HEK293T (cell line): ENCODE results near the gene LIMS2.

Experiments
- BHLHE40 ChIP-seq: fragments of 450-650 bp; IDR thresholded peaks from 2 replicates; pipeline ENCODE4 v1.6.1; 2016; ENCODE audit warnings: mild to moderate bottlenecking, moderate library complexity, borderline replicate concordance
- CTBP1 ChIP-seq: fragments of 450-650 bp; IDR thresholded peaks from 2 replicates; pipeline ENCODE4 v1.6.1; 2016; ENCODE audit warnings: borderline replicate concordance
- ELF4 ChIP-seq: fragments of 450-650 bp; IDR thresholded peaks from 2 replicates; pipeline ENCODE4 v1.6.1; 2017; ENCODE audit warnings: antibody characterized with exemption
- FOXA1 ChIP-seq: fragments of 450-650 bp; IDR thresholded peaks from 2 replicates; pipeline ENCODE4 v1.6.1; 2016; ENCODE audit warnings: mild to moderate bottlenecking
- FOXM1 ChIP-seq: fragments of 450-650 bp; IDR thresholded peaks from 2 replicates; pipeline ENCODE4 v1.6.1; 2017; ENCODE audit warnings: mild to moderate bottlenecking, borderline replicate concordance
- L3MBTL2 ChIP-seq: fragments of 450-650 bp; conservative IDR thresholded peaks from 2 replicates; pipeline ENCODE4 v1.6.1; 2016; ENCODE audit warnings: mild to moderate bottlenecking
- NFRKB ChIP-seq: fragments of 450-650 bp; IDR thresholded peaks from 2 replicates; pipeline ENCODE4 v1.6.1; 2016; ENCODE audit warnings: mild to moderate bottlenecking, moderate library complexity
- SP1 ChIP-seq: fragments of 450-650 bp; IDR thresholded peaks from 2 replicates; pipeline ENCODE4 v1.6.1; 2017
- SUZ12 ChIP-seq: fragments of 450-650 bp; IDR thresholded peaks from 2 replicates; pipeline ENCODE4 v1.6.1; 2016; ENCODE audit warnings: mild to moderate bottlenecking
- ZNF384 ChIP-seq: fragments of 450-650 bp; IDR thresholded peaks from 2 replicates; pipeline ENCODE4 v1.6.1; 2016
- TF ChIP-seq, protein P1 (sequence below): fragments of 450-650 bp; IDR thresholded peaks from 2 replicates; pipeline ENCODE4 v1.6.1; 2016

DNA sequence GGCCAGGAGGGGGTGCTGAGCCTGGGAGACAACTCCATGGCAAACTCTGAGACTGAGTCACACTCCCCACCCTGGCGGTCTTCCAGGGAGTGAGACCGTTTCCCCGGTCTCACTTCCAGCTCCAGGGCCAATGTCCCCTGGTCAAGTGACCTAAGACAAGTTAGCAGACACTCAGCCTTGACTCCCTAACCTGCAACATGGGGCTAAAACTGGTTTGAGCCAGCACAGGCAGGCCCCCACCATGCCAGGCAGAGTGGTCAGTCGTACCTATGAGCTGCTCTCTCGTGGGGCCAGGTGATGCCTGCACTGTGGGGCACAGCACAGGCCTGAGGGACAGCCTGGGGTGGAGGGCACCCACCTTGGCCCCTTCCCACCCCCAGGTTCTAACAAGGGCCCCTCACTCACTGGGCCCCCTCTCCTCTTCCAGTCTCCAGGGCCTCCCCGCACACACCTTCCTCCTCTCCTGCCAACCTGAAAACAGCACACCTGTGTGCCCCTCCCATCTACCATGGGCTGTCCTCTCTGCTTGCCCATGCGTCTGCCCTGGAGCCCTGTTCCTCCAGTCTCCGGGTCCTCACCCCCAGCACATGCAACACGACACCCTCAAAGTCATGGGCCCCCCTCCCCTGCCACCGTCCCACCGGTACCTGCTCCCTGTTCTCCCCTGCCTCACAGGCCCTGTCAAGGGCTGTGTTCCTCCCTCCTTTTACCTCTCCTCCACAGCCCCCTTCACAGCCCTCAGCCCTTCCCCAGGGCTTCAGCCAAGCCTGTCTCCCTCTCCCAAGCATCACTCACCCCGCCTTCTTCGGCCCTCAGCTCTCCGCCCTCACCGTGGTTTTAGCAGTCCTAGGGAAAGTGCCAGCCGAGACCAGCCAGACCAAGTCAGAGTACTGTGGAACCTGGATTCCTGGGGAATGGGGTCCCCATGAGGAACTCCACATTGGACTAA lies 27.8 kb downstream of the LIMS2 start:
- TF ChIP-seq, protein P1, sequence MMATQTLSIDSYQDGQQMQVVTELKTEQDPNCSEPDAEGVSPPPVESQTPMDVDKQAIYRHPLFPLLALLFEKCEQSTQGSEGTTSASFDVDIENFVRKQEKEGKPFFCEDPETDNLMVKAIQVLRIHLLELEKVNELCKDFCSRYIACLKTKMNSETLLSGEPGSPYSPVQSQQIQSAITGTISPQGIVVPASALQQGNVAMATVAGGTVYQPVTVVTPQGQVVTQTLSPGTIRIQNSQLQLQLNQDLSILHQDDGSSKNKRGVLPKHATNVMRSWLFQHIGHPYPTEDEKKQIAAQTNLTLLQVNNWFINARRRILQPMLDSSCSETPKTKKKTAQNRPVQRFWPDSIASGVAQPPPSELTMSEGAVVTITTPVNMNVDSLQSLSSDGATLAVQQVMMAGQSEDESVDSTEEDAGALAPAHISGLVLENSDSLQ: no peak
- TF ChIP-seq L3MBTL2 (no peak), BHLHE40 (no peak), SP1 (no peak), NFRKB (no peak), ELF4 (no peak), FOXA1 (no peak), CTBP1 (no peak), FOXM1 (no peak), ZNF384 (no peak), SUZ12 (no peak)
